A549 treated with GW870086 at 1 μM for 4 hours (cell line): ENCODE data around the gene CEP44. TPM values are rescaled to one million over a fixed set of nuclear protein-coding genes. Genes with fewer than 3 reads are reported as not detected.

Source experiments
- total RNA-seq: library from RNA; stranded (reverse); fragments of 200-300 nt; extraction: Qiagen RNA extraction; gene quantifications from 5 replicates; pipeline ENCODE4 v1.2.3, GENCODE V29; 2022; ENCODE audit warnings: low read depth

Gene CEP44, protein sequence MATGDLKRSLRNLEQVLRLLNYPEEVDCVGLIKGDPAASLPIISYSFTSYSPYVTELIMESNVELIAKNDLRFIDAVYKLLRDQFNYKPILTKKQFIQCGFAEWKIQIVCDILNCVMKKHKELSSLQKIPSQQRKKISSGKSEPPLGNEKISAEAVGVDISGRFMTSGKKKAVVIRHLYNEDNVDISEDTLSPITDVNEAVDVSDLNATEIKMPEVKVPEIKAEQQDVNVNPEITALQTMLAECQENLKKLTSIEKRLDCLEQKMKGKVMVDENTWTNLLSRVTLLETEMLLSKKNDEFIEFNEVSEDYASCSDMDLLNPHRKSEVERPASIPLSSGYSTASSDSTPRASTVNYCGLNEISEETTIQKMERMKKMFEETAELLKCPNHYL
- total RNA-seq, result 4.0 to 6.1 TPM (median 5.0 TPM) in 5 replicates

DNA sequence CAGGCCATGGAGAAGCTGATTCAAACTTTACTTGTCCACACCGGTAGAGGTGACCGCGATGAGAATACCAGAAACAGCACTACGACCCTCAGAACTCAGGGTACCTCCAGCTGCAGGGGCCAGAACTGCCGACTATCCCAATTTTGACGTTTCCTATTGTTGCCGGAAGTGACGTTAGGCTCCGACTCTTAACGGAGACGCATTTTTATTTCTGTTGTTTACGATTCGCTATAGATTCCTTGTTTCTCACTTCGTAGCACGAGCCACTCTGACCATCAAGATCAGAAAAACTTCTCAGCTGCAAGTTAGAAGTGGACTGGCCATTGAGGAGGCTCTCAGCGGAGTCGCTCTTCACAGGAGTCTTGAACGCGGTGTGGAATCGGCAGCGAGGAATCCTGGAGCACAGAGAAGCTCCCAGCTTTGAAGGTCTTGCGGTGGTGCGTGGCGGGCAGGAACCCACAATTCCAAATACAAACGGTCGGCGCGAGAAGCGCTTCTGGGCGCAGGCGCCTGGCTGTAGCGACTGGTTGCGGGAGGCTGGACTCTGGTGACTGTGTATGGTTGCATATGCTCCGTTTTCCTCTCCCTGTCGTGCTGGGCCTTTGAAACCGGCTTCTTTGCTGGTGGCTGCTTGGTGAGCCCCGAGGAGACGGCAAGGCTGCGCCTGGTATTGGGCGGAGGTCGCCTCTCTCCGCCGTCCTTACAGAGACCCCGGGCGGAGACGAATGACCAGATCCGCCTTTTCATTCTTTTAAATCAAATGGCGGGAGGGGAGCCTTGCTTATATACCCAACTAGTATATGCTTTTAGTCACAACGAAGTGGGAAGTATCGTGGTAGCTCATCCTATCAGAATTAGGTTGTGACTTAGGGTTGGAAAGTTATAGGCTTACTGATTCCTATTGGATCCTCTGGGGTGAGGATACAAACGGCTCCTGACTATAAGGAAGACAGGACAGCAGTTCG, at the start of gene CEP44, which contains the start of gene FBXO8:
TSS of gene CEP44 (plus strand) at position 405 of the 965 bp plus-strand sequence. CDS start 15,211 bp downstream, outside the sequence.
TSS of gene FBXO8 (minus strand) at position 161 of the 965 bp plus-strand sequence. CDS start 20,575 bp downstream, outside the sequence.

Other genes with a start within 250 kb of the CEP44 start
- 8.0 to 9.9 TPM (median 9.1 TPM) in 5 replicates for gene FBXO8, start 244 bp upstream of the CEP44 start, total RNA-seq
- 64.2 to 73.3 TPM (median 70.6 TPM) in 5 replicates for gene HPGD, start 238.6 kb downstream of the CEP44 start, total RNA-seq